ENCODE results near the gene MAGIX.
A peak's percentile ranks its signal among the peaks of the same experiment; 100 is the strongest.
"Not testable (repeated sequence)": the region's sequence is repeated elsewhere in the genome, so short reads cannot be mapped to it uniquely, and the experiment has no call there.

Gene MAGIX

GRCh38 chrX:49162620-49163019 lies at the start of gene MAGIX:
MAGIX (plus strand) TSS chrX:49162758; CDS start chrX:49162890, 132 bp downstream.
- DNase-seq (ENCODE audit: low read depth), result no peak

DNA sequence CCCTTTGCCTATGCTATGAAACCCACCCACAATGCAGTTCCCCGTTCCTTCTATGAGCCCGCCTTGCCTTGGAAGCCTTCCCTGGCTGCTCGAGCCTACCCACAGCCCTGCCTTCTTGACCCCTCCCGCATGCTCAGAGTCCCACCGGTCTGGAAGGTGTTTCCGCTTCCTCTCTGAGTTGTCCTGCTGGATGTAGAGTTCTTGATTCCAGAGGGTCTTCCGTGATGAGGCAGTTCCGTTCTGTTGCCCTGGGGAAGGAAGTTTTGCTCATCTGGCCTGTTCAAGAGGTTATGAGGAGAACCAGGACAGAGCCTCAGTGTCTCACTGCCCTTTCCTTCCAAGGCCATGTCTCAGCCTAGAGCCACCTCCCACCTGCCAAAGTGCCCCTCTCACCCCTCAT lies 46.5 kb upstream of the MAGIX start:
- no peak for DNase-seq (ENCODE audit: low read depth)

DNA sequence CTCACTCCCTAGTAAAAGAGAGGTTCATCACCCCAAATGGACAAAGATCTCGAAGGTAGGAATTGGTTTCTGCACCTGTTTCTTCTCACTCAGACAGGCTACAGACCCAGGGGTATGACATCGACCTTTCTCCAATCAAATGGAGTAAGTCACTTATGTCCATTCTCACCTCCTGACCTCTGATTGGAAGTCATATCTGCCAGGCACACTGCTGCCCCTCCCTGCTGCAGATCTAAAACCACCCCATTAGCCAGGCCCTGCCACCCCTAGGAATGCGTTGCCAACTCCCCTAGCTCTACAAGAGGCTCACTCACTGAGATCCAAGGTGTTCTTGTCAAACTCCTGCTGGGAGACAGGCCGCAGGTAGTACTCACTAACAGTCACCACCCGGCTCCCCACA lies 45.8 kb upstream of the MAGIX start:
- no peak for DNase-seq (ENCODE audit: low read depth)

DNA sequence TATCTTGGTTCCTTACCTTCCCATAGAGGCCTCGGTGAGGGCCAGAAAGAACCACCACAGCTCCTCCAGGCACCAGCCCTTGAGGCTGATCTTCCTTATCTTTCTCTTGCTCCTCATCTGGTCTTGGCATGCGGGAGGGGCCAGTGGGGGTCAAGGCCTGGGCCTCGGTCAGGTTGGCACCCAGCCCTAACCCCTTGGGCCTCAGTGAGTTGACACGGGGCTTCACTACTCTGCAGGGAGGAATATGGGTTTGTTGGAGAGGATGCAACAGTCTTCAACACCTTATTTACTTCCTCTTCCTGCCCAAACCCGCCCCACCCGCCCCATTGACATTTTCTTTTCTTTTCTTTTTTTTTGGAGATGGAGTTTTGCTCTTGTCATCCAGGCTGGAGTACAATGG lies 45.0 kb upstream of the MAGIX start:
- no peak for DNase-seq (ENCODE audit: low read depth)

DNA sequence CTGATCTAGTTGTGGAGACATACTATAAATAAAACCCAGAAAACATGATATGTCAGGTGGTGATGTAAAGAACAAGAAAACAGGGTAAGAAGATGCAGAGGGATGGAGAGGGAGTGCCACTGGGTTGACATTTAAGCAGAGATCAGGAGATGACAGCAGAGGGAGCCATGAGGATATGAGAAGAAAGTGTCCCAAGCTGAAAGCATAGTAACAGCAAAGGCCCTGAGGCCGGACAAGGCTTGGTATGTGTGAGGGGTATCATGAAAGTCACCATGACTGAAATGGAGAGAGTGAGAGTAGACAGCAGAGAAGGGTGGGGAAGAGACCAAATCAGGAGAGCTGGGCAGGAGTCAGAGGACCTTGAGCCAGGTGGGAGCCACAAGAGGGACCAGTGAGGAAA lies 42.5 kb upstream of the MAGIX start:
- no peak for DNase-seq (ENCODE audit: low read depth)

DNA sequence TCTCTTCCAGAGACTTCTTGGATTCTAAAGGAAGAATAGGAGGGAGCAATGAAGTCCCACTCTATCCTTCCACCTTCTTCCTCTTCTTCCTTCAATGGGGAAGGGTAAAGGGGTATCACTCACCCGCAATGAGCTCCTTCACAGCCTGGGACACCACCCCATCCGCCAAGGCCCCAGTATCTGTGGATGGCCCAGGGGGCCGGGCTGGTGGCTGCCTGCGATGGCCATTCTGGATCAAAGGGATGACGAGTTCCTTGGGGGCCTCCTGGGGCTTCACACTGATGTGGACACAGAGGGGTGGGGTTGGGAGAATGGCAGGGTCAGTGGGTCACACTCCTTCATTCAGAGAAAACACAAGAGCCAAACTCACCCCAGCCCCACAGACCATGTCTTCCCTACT lies 40.1 kb upstream of the MAGIX start:
- no peak for DNase-seq (ENCODE audit: low read depth)

DNA sequence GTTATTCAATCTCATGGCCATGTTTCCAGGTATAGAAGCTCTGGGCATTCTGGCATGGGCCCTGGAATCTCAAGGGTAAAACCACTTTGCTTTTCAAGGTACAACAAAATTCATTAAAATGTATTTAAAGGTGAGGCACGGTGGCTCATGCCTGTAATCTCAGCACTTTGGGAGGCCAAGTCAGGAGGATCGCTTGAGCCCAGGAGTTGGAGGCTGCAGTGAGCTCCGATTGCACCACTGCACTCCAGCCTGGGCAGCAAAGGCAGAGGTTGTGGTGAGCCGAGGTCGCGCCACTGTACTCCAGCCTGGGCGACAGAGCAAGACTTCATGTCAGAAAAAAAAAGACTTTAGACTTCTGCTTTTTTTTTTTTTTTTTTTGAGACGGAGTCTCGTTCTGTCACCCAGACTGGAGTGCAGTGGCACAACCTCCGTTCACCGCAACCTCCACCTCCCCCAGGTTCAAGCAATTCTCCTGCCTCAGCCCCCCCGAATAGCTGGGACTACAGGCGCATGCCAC lies 34.8 kb upstream of the MAGIX start:
- not testable (repeated sequence) for DNase-seq (ENCODE audit: low read depth)

GRCh38 chrX:49129427-49129826 lies 33.1 kb upstream of the MAGIX start:
- no peak for DNase-seq (ENCODE audit: low read depth)

GRCh38 chrX:49132275-49132674 lies 30.3 kb upstream of the MAGIX start:
- DNase-seq (ENCODE audit: low read depth), result not testable (repeated sequence)

DNA sequence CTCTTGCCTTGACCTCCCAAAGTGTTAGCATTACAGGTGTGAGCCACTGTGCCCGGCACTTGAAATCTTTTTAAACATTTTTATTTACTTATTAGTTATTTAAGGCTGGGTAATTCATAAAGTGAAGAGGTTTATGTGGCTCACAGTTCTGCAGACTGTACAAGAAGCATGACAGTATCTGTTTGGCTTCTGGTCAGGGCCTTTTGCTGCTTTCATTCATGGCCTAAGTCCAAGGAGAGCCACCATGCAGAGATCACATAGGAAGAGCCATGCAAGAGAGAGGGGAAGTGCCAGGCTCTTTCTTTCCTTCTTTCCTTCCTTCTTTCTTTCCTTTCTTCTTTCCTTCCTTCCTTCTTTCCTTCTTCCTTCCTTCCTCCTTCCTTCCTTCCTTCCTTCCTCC lies 28.8 kb upstream of the MAGIX start:
- DNase-seq (ENCODE audit: low read depth), result no peak

DNA sequence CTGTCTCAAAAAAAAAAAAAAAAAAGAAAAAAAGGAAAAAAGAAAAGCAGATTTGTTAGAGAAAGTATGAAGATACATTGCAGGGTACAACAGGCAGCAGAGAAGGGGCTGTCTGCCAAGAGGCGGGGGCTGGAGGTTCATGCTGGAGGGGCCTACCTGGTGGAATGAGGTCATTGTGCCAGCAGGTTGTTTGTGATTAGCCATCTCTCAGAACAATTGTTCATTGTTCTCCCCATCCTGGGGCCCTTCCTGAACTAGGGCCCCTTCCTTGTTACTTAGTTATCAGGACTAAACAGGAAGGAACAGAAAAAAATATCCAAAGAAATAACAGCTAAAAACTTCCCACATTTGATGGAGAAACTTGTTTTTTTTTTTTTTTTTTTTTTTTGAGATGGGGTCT lies 25.1 kb upstream of the MAGIX start:
- DNase-seq (ENCODE audit: low read depth), result no peak

- no peak for DNase-seq (ENCODE audit: low read depth)
Observed at GRCh38 chrX:49139713-49140112, 22.8 kb upstream of the MAGIX start.

DNA sequence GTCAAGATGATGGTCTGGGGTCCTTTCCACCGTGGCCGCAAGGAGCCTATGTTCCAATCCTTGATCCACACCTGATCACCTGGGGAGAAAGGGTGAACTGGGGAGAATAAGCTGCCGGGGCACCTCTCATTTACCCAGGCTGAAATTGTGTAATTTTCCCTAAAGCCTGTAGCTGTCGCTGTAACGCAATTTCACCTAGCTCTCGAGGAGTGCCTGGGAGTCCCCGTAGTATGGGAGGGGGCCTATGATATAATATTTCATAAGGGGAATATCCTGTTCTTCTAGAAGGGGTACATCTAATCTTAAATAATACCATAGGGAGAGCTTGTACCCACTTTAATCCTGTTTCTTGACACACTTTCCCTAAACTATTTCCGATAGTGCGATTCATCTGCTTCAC lies 20.3 kb upstream of the MAGIX start:
- not testable (repeated sequence) for DNase-seq (ENCODE audit: low read depth)

DNA sequence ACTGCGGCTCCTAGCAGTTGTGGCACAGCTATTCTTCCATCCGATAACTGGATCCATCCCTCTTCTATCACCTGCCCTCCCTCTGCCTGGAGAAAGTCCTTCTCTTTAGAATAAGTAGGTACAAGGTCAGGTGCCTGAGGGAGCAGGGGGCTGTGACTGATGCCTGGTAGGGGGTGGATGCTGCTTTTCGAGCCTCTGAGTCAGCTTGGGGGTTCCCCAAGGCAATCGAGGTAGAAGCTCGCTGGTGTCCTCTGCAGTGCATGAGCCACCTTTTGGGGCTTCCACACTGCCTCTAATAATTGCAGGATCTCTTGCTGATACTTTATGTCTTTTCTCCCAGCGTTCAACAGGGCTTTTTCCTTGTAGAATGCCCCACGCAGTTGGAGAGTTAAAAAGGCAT lies 19.4 kb upstream of the MAGIX start:
- not testable (repeated sequence) for DNase-seq (ENCODE audit: low read depth)

DNA sequence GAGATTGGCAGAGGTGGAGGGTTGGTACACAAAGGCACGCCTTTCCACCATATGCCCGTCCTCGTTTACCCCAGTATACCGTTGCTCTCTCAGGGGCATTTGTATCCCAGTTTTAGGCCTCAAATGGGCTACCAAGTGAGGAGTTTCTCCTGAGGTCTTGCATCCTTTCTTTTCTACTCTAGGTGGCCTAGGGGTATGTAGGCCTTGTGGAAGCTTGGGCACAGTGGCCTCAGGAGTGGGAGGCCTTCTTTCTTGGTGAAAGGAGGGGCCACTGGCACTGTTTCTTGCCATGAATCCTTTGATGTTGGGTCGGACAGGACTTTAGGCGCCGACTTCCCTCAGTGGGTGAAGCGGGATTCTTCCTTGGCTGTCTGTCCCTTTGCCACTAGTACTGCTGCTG lies 15.3 kb upstream of the MAGIX start:
- DNase-seq (ENCODE audit: low read depth), result no peak

DNA sequence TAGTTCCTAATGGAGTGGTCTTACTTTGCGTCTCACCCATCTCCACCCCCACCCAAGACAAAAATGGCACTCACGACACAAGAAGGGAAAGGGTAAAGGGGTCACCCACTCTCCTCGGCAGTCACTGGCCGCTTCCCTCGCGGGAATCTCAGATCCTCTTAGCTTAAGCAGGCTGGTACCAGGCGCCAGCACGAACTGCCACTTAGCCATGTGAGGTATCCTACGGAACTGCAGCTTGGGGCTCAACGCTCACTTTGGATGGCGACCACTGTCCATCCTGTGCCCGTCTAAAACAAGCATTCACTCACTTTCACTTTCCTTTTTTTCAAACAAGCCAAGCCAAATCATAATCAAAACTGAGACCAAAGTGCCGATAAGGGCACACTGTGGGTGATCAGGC lies 14.6 kb upstream of the MAGIX start:
- no peak for DNase-seq (ENCODE audit: low read depth)

DNA sequence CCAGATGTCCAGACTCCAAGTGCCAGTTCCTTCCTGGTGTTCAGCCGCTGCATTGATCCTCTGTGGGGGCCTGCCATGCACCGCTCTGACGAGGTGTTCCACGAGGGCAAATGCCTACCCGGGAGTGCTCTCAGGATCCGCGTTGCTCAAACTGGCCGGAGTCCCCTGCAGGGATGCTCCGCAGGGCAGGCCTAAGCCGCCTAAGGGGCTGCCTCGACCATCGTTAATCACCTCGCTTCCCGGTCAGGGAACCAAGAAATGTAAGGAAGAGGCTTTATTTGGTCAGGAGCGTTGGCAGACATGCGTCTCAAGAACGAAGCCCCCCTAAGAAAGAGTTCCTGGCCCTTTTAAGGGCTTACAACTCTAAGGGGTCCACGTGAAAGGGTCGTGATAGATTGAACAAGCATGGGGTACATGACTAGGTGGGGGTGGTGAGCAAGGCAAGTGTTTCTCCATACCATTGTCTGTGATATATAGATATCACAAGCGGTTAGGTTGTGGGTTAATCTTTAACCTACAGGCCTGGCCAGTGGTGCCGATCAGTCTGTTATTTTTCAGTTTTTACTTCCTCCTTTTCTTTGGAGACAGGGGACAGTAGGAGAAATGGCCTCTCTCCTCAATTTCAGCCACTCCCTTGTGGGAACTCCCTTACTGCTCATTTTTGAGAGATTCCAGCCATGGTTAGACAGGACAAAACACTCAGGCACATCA lies 14.0 kb upstream of the MAGIX start:
- not testable (repeated sequence) for DNase-seq (ENCODE audit: low read depth)

DNA sequence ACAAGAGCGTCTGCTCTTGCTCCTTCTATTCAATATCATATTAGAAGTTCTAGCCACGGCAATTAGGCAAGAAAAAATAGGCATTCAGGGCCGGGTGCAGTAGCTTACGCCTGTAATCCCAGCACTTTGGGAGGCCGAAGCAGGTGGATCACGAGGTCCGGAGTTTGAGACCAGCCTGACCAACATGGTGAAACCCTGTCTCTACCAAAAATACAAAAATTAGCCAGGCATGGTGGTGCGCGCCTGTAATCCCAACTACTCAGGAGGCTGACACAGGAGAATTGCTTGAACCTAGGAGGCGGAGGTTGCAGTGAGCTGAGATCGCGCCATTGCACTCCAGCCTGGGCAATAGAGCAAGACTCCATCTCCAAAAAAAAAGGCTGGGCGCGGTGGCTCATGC lies 13.3 kb upstream of the MAGIX start:
- DNase-seq (ENCODE audit: low read depth), result not testable (repeated sequence)

DNA sequence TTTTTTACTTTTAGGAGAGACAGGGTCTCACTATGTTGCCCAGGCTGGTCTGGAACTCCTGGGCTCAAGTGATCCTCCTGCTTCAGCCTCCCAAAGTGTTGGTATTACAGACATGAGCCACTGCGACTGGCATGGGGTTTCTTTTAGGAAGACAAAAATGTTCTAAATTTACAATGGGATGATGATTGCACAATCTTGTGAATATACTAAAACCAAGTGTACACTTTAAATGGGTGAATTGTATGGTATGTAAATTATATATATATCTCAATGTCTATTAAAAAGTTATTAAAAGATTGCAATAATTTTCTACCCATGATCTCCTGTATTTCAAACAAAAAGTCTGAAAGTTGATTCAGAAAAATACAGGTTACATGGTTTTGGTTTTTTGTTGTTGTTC lies 9.1 kb upstream of the MAGIX start:
- DNase-seq (ENCODE audit: low read depth), result no peak

GRCh38 chrX:49155243-49155899 lies 7.2 kb upstream of the MAGIX start:
- peak; percentile 75 for DNase-seq (ENCODE audit: low read depth)

GRCh38 chrX:49155900-49156837 lies 6.4 kb upstream of the MAGIX start:
- DNase-seq (ENCODE audit: low read depth), result peak; percentile 87

DNA sequence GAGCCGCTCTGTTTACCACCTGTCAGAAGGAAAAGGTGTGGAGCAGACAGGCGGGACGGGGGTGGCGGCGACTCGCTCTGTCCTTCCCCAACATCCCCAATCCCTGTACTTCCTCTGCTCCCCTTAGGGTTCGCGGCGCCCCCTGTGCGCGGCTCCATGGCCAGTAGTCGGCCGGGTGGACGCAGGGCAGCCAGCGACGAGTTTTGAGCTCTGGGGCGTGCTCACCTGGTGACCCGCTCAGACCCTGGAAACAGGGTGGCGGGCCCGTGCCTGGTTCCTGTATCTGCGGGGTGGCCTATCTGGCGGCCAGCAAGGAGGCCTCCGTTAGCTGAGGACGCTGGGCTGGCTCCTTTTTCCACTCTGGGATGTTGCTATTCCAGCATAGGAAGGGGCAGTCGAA lies 5.4 kb upstream of the MAGIX start:
- no peak for DNase-seq (ENCODE audit: low read depth)

DNA sequence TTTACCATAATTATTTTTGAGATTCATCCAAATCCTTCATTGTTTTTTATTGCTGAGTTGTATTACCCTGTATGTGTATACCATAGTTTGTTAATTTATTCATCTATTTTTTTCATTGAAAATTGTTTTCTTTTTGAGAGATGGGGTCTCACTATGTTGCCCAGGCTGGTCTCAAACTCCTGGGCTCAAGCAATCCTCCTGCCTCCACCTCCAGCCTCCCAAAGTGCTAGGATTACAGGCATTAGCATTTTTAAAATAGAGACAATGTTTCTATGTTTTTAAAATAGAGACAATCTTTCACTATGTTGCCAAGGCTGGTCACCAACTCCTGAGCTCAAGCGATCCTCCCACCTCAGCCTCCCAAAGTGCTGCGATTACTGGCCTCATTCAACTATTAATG lies 1.6 kb upstream of the MAGIX start:
- DNase-seq (ENCODE audit: low read depth), result no peak

Data from amniotic epithelial cell (primary cell).